ENCODE results near the gene RASL12. TPM values are rescaled to one million over a fixed set of nuclear protein-coding genes. Genes with fewer than 3 reads are reported as not detected.
A peak's percentile ranks its signal among the peaks of the same experiment; 100 is the strongest.
"Not testable (repeated sequence)": the region's sequence is repeated elsewhere in the genome, so short reads cannot be mapped to it uniquely, and the experiment has no call there.

RASL12 gene
- total RNA-seq, 1 donor from 2014 or later: 1.5 TPM

GRCh38 chr15:65105038-65105437 is 37.2 kb upstream of the RASL12 start:
- no peak overlapping the region for H3K4me3 Mint-ChIP-seq
- DNase-seq (ENCODE audit: low read depth, low spot score): no peak
- peaks cover 11% of the 10 kb centered on the region for H3K36me3 Mint-ChIP-seq (ENCODE audit: low read depth)
- H3K4me1 Mint-ChIP-seq: peaks cover 5% of the 10 kb centered on the region
- no peak for TF ChIP-seq CTCF (conservative IDR thresholded peaks at IDR 0.05)
- H3K9me3 Mint-ChIP-seq: no peaks in the 10 kb centered on the region
- no peaks in the 10 kb centered on the region for H3K27me3 Mint-ChIP-seq (ENCODE audit: low read depth)
- H3K27ac Mint-ChIP-seq (ENCODE audit: unreplicated experiment): no peak overlapping the region

- no peak for DNase-seq (ENCODE audit: low read depth, low spot score)
- Mint-ChIP-seq H3K36me3 (ENCODE audit: low read depth) (peaks cover 19% of the 10 kb centered on the region), H3K27me3 (ENCODE audit: low read depth) (no peaks in the 10 kb centered on the region), H3K4me3 (no peak overlapping the region), H3K27ac (ENCODE audit: unreplicated experiment) (no peak overlapping the region), H3K9me3 (no peaks in the 10 kb centered on the region), H3K4me1 (peaks cover 5% of the 10 kb centered on the region)
- no peak for TF ChIP-seq CTCF (conservative IDR thresholded peaks at IDR 0.05)
Observed at GRCh38 chr15:65102912-65103311, 35.1 kb upstream of the RASL12 start.

GRCh38 chr15:65101891-65102708 is 34.3 kb upstream of the RASL12 start:
- H3K4me1 Mint-ChIP-seq: peaks cover 5% of the 10 kb centered on the region
- DNase-seq (ENCODE audit: low read depth, low spot score): no peak

GRCh38 chr15:65101411-65101890 is 33.7 kb upstream of the RASL12 start:
- Mint-ChIP-seq H3K9me3 (no peaks in the 10 kb centered on the region), H3K36me3 (ENCODE audit: low read depth) (peaks cover 19% of the 10 kb centered on the region), H3K4me1 (peaks cover 5% of the 10 kb centered on the region), H3K27ac (ENCODE audit: unreplicated experiment) (peak overlapping the region; percentile 14), H3K4me3 (no peak overlapping the region), H3K27me3 (ENCODE audit: low read depth) (no peaks in the 10 kb centered on the region)
- DNase-seq (ENCODE audit: low read depth, low spot score): peak; percentile 84
- peak; percentile 86 for TF ChIP-seq CTCF (conservative IDR thresholded peaks at IDR 0.05)

More at GRCh38 chr15:65101891-65102708, 34.3 kb upstream of the RASL12 start:
- TF ChIP-seq CTCF (conservative IDR thresholded peaks at IDR 0.05): peak; percentile 5
- H3K4me3 Mint-ChIP-seq: no peak overlapping the region
- H3K27me3 Mint-ChIP-seq (ENCODE audit: low read depth): no peaks in the 10 kb centered on the region
- no peak overlapping the region for H3K27ac Mint-ChIP-seq (ENCODE audit: unreplicated experiment)
- no peaks in the 10 kb centered on the region for H3K9me3 Mint-ChIP-seq
- H3K36me3 Mint-ChIP-seq (ENCODE audit: low read depth): peaks cover 19% of the 10 kb centered on the region

- peaks cover 15% of the 10 kb centered on the region for H3K36me3 Mint-ChIP-seq (ENCODE audit: low read depth)
- H3K9me3 Mint-ChIP-seq: no peaks in the 10 kb centered on the region
- no peak overlapping the region for H3K4me3 Mint-ChIP-seq
- no peak overlapping the region for H3K27ac Mint-ChIP-seq (ENCODE audit: unreplicated experiment)
- H3K4me1 Mint-ChIP-seq: peaks cover 5% of the 10 kb centered on the region
- no peaks in the 10 kb centered on the region for H3K27me3 Mint-ChIP-seq (ENCODE audit: low read depth)
- no peak for DNase-seq (ENCODE audit: low read depth, low spot score)
- no peak for TF ChIP-seq CTCF (conservative IDR thresholded peaks at IDR 0.05)
Observed at GRCh38 chr15:65100442-65100841, 32.7 kb upstream of the RASL12 start.

GRCh38 chr15:65099801-65100200 is 32.0 kb upstream of the RASL12 start:
- H3K36me3 Mint-ChIP-seq (ENCODE audit: low read depth): peaks cover 15% of the 10 kb centered on the region
- not testable (repeated sequence) for H3K9me3 Mint-ChIP-seq; H3K27ac Mint-ChIP-seq (ENCODE audit: unreplicated experiment); DNase-seq (ENCODE audit: low read depth, low spot score); H3K4me1 Mint-ChIP-seq; H3K27me3 Mint-ChIP-seq (ENCODE audit: low read depth); H3K4me3 Mint-ChIP-seq

All from neural crest cell (in vitro differentiated cells).